Measurements from ENCODE around the gene MYLK. TPM values are rescaled to one million over a fixed set of nuclear protein-coding genes. Genes with fewer than 3 reads are reported as not detected.
A peak's percentile ranks its signal among the peaks of the same experiment; 100 is the strongest.

MYLK gene
- total RNA-seq, 1 experiment from 2014 or later: 23.0 TPM

DNA sequence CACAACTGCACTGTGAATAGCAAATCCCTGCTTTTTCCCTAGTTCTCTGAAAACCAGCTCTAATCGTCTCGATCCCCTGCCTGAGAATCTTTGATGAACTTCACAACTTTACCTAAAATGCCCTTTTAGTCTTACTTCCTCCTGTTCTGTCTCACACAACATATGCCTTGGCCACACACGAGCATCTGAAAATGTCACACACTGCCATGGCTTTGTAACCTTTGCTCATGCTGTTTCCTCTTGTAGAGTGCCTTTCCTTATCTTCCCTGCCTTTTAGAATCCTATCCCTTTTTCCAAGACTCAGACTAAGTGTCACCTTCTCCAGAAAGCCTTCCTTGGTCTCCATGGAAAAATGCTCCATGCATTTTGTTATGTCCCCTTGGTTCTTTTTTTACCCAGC lies 227.9 kb downstream of the MYLK start:
- Histone ChIP-seq H3K4me1 (peaks cover 7% of the 10 kb centered on the region; the same call in 1 of the 2 replicates), H3K36me3 (ENCODE audit: control insufficient read depth, insufficient read depth, low read length) (0 out of 2 replicates have a peak, but pooled peaks cover 1% of the 10 kb centered on the region), H3K9me3 (no peaks in the 10 kb centered on the region), H3K27me3 (replicated peaks; ENCODE audit: control insufficient read depth, insufficient read depth, low read length) (no peaks in the 10 kb centered on the region), H3K4me3 (ENCODE audit: low read depth, low read length) (no peak overlapping the region)
- Mint-ChIP-seq H3K9me3 (ENCODE audit: unreplicated experiment) (no peaks in the 10 kb centered on the region), H3K27ac (ENCODE audit: unreplicated experiment) (no peak overlapping the region), H3K27me3 (ENCODE audit: insufficient read depth, unreplicated experiment) (no peaks in the 10 kb centered on the region), H3K36me3 (ENCODE audit: insufficient read depth, unreplicated experiment) (no peaks in the 10 kb centered on the region), H3K4me1 (ENCODE audit: low read depth, unreplicated experiment) (peaks cover 15% of the 10 kb centered on the region), H3K4me3 (ENCODE audit: unreplicated experiment) (no peak overlapping the region)
- ChIA-PET POLR2A (no interaction called here), CTCF (no interaction called here)
- TF ChIP-seq, protein P1, sequence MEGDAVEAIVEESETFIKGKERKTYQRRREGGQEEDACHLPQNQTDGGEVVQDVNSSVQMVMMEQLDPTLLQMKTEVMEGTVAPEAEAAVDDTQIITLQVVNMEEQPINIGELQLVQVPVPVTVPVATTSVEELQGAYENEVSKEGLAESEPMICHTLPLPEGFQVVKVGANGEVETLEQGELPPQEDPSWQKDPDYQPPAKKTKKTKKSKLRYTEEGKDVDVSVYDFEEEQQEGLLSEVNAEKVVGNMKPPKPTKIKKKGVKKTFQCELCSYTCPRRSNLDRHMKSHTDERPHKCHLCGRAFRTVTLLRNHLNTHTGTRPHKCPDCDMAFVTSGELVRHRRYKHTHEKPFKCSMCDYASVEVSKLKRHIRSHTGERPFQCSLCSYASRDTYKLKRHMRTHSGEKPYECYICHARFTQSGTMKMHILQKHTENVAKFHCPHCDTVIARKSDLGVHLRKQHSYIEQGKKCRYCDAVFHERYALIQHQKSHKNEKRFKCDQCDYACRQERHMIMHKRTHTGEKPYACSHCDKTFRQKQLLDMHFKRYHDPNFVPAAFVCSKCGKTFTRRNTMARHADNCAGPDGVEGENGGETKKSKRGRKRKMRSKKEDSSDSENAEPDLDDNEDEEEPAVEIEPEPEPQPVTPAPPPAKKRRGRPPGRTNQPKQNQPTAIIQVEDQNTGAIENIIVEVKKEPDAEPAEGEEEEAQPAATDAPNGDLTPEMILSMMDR (IDR thresholded peaks at IDR 0.05; ENCODE audit: insufficient read depth in 1 of 2, low read depth in 1 of 2, low read length in 1 of 2, severe bottlenecking in 1 of 2, unreplicated experiment in 1 of 2): no peak
- BruUV-seq (replicated peaks): no TSS peak
- intact Hi-C loops (cut with micrococcal nuclease; ENCODE audit: unreplicated experiment): loop anchor here (10.0 kb wide), 1 partner anchor 329 kb away; no protein-coding TSS in a partner anchor
- no peak for DNase-seq

GRCh38 chr3:123655400-123655799 lies 228.7 kb downstream of the MYLK start:
- H3K9me3 Mint-ChIP-seq (ENCODE audit: unreplicated experiment): no peaks in the 10 kb centered on the region
- H3K27ac Mint-ChIP-seq (ENCODE audit: unreplicated experiment): peak overlapping the region; percentile 8
- ChIA-PET CTCF (interaction anchor here (0.6 kb wide), 1 partner anchor 350 kb away, joined by 3 read pairs; no protein-coding TSS in a partner anchor), POLR2A (no interaction called here)
- Histone ChIP-seq H3K9me3 (no peaks in the 10 kb centered on the region), H3K4me3 (ENCODE audit: low read depth, low read length) (no peak overlapping the region), H3K27me3 (replicated peaks; ENCODE audit: control insufficient read depth, insufficient read depth, low read length) (no peaks in the 10 kb centered on the region), H3K36me3 (ENCODE audit: control insufficient read depth, insufficient read depth, low read length) (0 out of 2 replicates have a peak, but pooled peaks cover 1% of the 10 kb centered on the region), H3K4me1 (peaks cover 7% of the 10 kb centered on the region; the same call in 1 of the 2 replicates)
- intact Hi-C loops (cut with micrococcal nuclease; ENCODE audit: unreplicated experiment): loop anchor here (10.0 kb wide), 1 partner anchor 329 kb away; no protein-coding TSS in a partner anchor
- TF ChIP-seq, protein P1 (IDR thresholded peaks at IDR 0.05; ENCODE audit: insufficient read depth in 1 of 2, low read depth in 1 of 2, low read length in 1 of 2, severe bottlenecking in 1 of 2, unreplicated experiment in 1 of 2): no peak
- no TSS peak for BruUV-seq (replicated peaks)
- H3K27me3 Mint-ChIP-seq (ENCODE audit: insufficient read depth, unreplicated experiment): no peaks in the 10 kb centered on the region
- no peak for DNase-seq
- H3K4me1 Mint-ChIP-seq (ENCODE audit: low read depth, unreplicated experiment): peaks cover 15% of the 10 kb centered on the region
- H3K4me3 Mint-ChIP-seq (ENCODE audit: unreplicated experiment): no peak overlapping the region
- H3K36me3 Mint-ChIP-seq (ENCODE audit: insufficient read depth, unreplicated experiment): no peaks in the 10 kb centered on the region

GRCh38 chr3:123653221-123653682 lies 230.9 kb downstream of the MYLK start:
- Mint-ChIP-seq H3K9me3 (ENCODE audit: unreplicated experiment) (no peaks in the 10 kb centered on the region), H3K4me1 (ENCODE audit: low read depth, unreplicated experiment) (peaks cover 15% of the 10 kb centered on the region), H3K36me3 (ENCODE audit: insufficient read depth, unreplicated experiment) (no peaks in the 10 kb centered on the region), H3K27me3 (ENCODE audit: insufficient read depth, unreplicated experiment) (no peaks in the 10 kb centered on the region), H3K27ac (ENCODE audit: unreplicated experiment) (peak overlapping the region; percentile 12), H3K4me3 (ENCODE audit: unreplicated experiment) (no peak overlapping the region)
- Histone ChIP-seq H3K27me3 (replicated peaks; ENCODE audit: control insufficient read depth, insufficient read depth, low read length) (no peaks in the 10 kb centered on the region), H3K36me3 (ENCODE audit: control insufficient read depth, insufficient read depth, low read length) (0 out of 2 replicates have a peak, but pooled peaks cover 1% of the 10 kb centered on the region), H3K4me1 (peaks cover 4% of the 10 kb centered on the region; the same call in 1 of the 2 replicates), H3K9me3 (no peaks in the 10 kb centered on the region), H3K4me3 (ENCODE audit: low read depth, low read length) (no peak overlapping the region)
- intact Hi-C loops (cut with micrococcal nuclease; ENCODE audit: unreplicated experiment): loop anchor here (10.0 kb wide), 1 partner anchor 332 kb away; no protein-coding TSS in a partner anchor
- BruUV-seq (replicated peaks): no TSS peak
- CTCF ChIA-PET: interaction anchor here (0.9 to 2.5 kb wide), 5 partner anchors 11 to 70 kb away, joined by 5 to 39 read pairs (median 6); no protein-coding TSS in a partner anchor
- TF ChIP-seq, protein P1 (IDR thresholded peaks at IDR 0.05; ENCODE audit: insufficient read depth in 1 of 2, low read depth in 1 of 2, low read length in 1 of 2, severe bottlenecking in 1 of 2, unreplicated experiment in 1 of 2): no peak
- POLR2A ChIA-PET: interaction anchor here (1.0 kb wide), 1 partner anchor 8 kb away, joined by 3 read pairs; no protein-coding TSS in a partner anchor
- DNase-seq: peak in 1 of 2 experiments; percentile 66

All from Caco-2 (cell line).